Upper lobe of right lung (tissue), 1 donor: ENCODE data around the gene MYL7. TPM values are rescaled to one million over a fixed set of nuclear protein-coding genes. Genes with fewer than 3 reads are reported as not detected.

Experiments
- ATAC-seq: fragments of 200-7000 bp; cut with Tn5 transposase; one replicate; pipeline ENCODE4 v1.9.1; 2020; ENCODE audit warnings: mild to moderate bottlenecking, moderate library complexity
- DNase-seq: peaks from one replicate; pipeline ENCODE4 v3.0.0-alpha.2; 2020
- H3K27ac ChIP-seq: fragments of 200-600 bp; one replicate; pipeline ENCODE4 v1.8.0; 2022
- H3K27me3 ChIP-seq: fragments of 200-600 bp; one replicate; pipeline ENCODE4 v1.8.0; 2022; ENCODE audit warnings: mild to moderate bottlenecking
- H3K36me3 ChIP-seq: fragments of 200-600 bp; one replicate; pipeline ENCODE4 v1.8.0; 2022
- H3K4me1 ChIP-seq: fragments of 200-600 bp; one replicate; pipeline ENCODE4 v1.8.0; 2022
- H3K4me3 ChIP-seq: fragments of 200-600 bp; one replicate; pipeline ENCODE4 v1.8.0; 2022; ENCODE audit warnings: mild to moderate bottlenecking
- H3K9me3 ChIP-seq: fragments of 200-600 bp; one replicate; pipeline ENCODE4 v1.8.0; 2022
- intact Hi-C: fragments of 100-400 bp; cut with DNase I; formaldehyde crosslinking; loops from one replicate; pipeline ENCODE4 v1.11.0; 2022
- total RNA-seq: library from RNA; stranded (reverse); fragmentation: NEBNext Ultra II Directional; extraction: Animal tissue kit (Norgen Biotek cat#: 25700); gene quantifications from one replicate; pipeline ENCODE4 v1.2.1, GENCODE V29; 2021
- TF ChIP-seq, protein P1 (sequence below): fragments of 200-600 bp; IDR thresholded peaks from one replicate; pipeline ENCODE4 v1.8.0; 2022; ENCODE audit warnings: antibody characterized with exemption
- donor health status: DM: no; HTN: yes; CAD: no; lungs with severe emphysema.

The MYL7 gene
- total RNA-seq, 1 donor from 2014 or later, result 3.1 TPM

DNA sequence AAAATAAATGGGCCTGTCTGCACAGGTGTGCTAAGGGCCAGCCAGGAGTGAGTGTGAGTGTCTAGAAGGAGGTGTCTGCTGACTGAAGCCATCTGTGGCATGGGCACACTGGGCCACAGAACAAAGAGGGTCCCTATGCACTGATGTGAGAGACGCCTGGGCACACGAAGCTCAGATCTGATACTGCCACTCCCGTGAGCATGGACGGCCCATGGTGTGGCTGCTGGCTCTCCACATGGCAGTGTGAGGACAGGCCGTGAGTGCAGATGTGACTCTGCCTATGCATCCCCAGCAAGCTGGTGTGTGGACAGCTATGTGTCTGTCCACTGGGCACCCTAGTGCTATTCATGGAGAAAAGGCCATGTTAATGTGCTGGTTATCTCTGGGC is 12.8 kb upstream of the MYL7 start:
- intact Hi-C loops, result no loop called here
- DNase-seq, result no peak
- no peaks in the 10 kb centered on the region for H3K27me3 ChIP-seq
- H3K4me3 ChIP-seq, result no peak overlapping the region
- no peak for ATAC-seq
- TF ChIP-seq, protein P1, sequence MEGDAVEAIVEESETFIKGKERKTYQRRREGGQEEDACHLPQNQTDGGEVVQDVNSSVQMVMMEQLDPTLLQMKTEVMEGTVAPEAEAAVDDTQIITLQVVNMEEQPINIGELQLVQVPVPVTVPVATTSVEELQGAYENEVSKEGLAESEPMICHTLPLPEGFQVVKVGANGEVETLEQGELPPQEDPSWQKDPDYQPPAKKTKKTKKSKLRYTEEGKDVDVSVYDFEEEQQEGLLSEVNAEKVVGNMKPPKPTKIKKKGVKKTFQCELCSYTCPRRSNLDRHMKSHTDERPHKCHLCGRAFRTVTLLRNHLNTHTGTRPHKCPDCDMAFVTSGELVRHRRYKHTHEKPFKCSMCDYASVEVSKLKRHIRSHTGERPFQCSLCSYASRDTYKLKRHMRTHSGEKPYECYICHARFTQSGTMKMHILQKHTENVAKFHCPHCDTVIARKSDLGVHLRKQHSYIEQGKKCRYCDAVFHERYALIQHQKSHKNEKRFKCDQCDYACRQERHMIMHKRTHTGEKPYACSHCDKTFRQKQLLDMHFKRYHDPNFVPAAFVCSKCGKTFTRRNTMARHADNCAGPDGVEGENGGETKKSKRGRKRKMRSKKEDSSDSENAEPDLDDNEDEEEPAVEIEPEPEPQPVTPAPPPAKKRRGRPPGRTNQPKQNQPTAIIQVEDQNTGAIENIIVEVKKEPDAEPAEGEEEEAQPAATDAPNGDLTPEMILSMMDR, result no peak
- no peaks in the 10 kb centered on the region for H3K4me1 ChIP-seq
- H3K36me3 ChIP-seq, result no peaks in the 10 kb centered on the region
- H3K9me3 ChIP-seq, result no peaks in the 10 kb centered on the region
- H3K27ac ChIP-seq, result no peak overlapping the region

- no peak for DNase-seq
- H3K4me1 ChIP-seq, result no peaks in the 10 kb centered on the region
- intact Hi-C loops, result no loop called here
These were observed 12.1 kb upstream of the MYL7 start for GRCh38 chr7:44152971-44153947.

GRCh38 chr7:44151956-44152355 is 10.8 kb upstream of the MYL7 start:
- DNase-seq (no peak), ATAC-seq (no peak)
- no peaks in the 10 kb centered on the region for H3K4me1 ChIP-seq
- intact Hi-C loops, result no loop called here
- TF ChIP-seq, protein P1, result no peak
- H3K27ac ChIP-seq, result no peak overlapping the region
- no peaks in the 10 kb centered on the region for H3K9me3 ChIP-seq
- H3K4me3 ChIP-seq, result no peak overlapping the region
- no peaks in the 10 kb centered on the region for H3K36me3 ChIP-seq
- no peaks in the 10 kb centered on the region for H3K27me3 ChIP-seq

More at GRCh38 chr7:44152971-44153947, 12.1 kb upstream of the MYL7 start:
- Histone ChIP-seq H3K9me3 (no peaks in the 10 kb centered on the region), H3K36me3 (no peaks in the 10 kb centered on the region), H3K4me3 (no peak overlapping the region), H3K27me3 (no peaks in the 10 kb centered on the region), H3K27ac (no peak overlapping the region)
- no peak for ATAC-seq
- TF ChIP-seq, protein P1, result no peak

GRCh38 chr7:44150966-44151941 is 10.1 kb upstream of the MYL7 start:
- H3K27ac ChIP-seq, result no peak overlapping the region
- no peaks in the 10 kb centered on the region for H3K9me3 ChIP-seq
- H3K4me3 ChIP-seq, result no peak overlapping the region
- intact Hi-C loops, result no loop called here
- H3K36me3 ChIP-seq, result no peaks in the 10 kb centered on the region
- H3K27me3 ChIP-seq, result no peaks in the 10 kb centered on the region
- DNase-seq, result no peak
- H3K4me1 ChIP-seq, result no peaks in the 10 kb centered on the region
- TF ChIP-seq, protein P1, result no peak
- no peak for ATAC-seq

GRCh38 chr7:44150466-44150832 is 9.3 kb upstream of the MYL7 start:
- no peak overlapping the region for H3K27ac ChIP-seq
- H3K36me3 ChIP-seq, result no peaks in the 10 kb centered on the region
- peaks cover 5% of the 10 kb centered on the region for H3K27me3 ChIP-seq
- TF ChIP-seq, protein P1, result no peak
- intact Hi-C loops, result no loop called here
- H3K4me3 ChIP-seq, result no peak overlapping the region
- H3K4me1 ChIP-seq, result peaks cover 5% of the 10 kb centered on the region
- ATAC-seq (no peak), DNase-seq (no peak)
- H3K9me3 ChIP-seq, result no peaks in the 10 kb centered on the region
